UCSD-AML1 (cell line): ENCODE measurements around the gene PPFIBP2.
"Not testable (repeated sequence)": the region's sequence is repeated elsewhere in the genome, so short reads cannot be mapped to it uniquely, and the experiment has no call there.

Source experiments
- DNase-seq: peaks from one replicate; lab custom pipeline; 2025; ENCODE audit not compliant: unreplicated experiment; lab: John Stamatoyannopoulos, UW

PPFIBP2 gene

DNA sequence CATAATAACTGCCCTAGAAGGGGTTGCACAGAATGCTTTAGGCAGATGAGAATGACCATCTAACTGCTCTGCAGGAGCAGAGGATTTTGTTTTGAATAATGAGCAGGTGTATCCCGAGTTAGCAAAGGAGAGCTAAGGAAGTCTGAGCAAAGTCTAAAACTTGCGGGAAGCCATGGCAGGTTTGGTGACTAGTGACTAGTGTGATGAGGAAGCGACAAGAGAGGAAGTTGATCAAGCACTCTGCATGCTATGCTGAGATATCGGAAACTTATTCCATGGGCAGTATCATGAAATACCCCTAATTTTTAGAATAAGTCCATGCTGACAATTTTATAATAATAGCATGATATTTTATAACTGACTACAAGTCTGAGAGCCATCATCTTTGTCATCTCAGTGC is 15.6 kb upstream of the PPFIBP2 start:
- no peak for DNase-seq

DNA sequence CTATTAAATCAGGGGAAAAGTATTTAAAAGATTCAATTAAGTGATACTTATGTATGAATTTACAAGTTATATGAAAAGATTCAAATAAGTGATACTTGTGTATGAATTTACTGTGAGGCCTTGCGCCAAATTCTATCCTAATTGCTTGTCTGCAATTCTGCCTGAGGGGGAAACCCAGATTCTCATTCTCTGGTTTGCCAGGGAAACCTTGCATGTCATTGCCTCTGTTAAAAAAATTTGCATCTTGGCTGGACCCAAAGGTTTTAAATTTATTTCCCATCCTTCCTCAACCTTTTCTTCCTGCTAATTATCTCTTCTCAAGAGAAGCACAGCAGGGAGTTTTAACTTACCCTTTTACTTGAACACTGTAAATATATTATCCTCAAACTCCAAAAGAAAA is 14.7 kb upstream of the PPFIBP2 start:
- no peak for DNase-seq

DNA sequence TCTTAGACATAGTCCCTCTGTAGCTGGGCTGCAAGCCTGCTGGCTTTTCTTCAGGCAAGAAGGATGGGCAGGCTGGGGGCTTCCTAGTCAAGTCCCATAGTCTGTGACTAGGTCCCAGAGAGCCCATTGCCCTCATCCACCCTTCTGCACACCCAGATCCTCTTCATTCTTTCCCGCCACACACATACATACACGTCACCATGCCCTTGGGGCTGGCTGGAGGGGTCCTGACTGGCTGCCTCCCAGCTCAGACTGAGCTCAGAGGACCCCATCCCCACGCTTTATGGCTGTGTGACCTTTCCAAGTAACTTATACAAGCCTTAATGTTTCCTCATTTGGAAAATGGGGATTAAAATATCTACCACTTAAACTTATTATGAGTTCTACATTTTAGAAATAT is 13.5 kb upstream of the PPFIBP2 start:
- DNase-seq = no peak

DNA sequence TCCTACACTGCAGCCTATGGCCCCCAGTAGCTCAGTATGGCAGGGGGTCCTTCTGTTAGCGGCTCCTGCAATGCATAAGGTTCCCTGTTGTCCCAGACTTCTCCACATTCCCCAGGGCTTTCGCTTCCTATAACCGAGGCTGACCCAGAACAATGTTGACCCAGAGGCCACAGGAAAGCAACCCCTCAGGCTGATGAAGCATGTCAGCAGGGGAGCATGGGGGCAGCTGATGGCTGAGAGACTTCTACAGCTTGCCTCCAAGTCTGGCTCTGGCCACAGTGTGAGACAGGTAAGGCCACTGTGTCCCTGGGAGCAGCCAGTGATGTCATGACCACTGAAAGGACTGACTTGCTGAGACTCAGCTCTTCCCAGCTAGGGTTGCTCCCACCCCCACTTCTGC is 12.5 kb upstream of the PPFIBP2 start:
- no peak for DNase-seq

DNA sequence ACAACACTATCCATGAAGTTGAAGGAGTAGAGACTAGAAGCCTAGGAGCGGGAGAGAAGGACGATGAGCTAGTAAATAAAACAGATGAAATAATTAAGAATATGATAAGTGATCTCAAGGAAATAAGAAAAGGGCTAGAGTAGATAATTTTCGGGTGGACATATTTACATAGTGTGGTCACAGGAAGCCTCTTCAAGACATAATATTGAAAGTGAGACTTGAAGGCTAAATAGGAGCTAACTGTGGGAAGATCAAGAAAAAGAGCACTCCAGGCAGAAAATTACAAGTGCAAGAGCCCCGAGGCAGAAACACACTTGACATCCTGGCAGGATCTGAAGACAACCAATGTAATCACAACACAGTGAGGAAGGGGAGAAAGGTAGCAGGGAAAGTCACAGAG is 11.9 kb upstream of the PPFIBP2 start:
- DNase-seq = no peak

DNA sequence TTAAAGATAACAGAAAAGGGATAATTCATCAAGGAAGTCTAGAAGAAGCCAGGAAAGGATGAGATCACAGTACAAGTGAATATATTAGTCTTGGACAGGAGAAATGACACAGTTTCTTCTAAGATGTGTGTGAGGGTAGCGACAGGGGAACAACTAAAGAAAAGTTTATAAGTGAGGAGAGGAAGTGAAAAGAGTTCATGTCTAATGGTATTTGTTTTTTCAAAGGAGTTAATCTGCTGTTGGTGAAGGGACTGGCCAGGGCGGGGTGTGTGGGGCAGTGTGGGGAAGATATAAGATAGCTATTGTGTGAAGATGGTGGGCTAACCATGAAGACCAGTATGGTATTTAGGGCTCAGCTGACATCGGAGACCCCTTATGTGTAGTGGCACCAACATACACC is 7.6 kb upstream of the PPFIBP2 start:
- no peak for DNase-seq

DNA sequence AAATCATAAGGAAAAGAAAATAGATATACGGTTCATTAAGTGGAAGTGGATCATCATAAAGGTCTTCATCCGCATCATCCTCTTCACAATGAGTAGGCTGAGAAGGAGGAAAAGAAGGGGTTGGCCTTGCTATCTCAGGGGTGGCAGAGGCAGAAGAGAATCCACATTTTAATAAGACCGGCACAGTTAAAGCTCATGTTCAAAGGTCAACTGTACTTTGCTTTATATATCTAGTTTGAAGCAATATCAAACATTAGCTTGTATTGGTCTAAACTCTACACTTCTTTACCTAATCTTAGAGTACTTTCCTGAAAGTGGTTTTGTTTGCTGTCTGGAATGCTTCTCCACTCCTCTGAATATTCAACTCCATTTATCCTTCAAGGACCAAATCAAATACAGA is 5.7 kb upstream of the PPFIBP2 start:
- DNase-seq = no peak

DNA sequence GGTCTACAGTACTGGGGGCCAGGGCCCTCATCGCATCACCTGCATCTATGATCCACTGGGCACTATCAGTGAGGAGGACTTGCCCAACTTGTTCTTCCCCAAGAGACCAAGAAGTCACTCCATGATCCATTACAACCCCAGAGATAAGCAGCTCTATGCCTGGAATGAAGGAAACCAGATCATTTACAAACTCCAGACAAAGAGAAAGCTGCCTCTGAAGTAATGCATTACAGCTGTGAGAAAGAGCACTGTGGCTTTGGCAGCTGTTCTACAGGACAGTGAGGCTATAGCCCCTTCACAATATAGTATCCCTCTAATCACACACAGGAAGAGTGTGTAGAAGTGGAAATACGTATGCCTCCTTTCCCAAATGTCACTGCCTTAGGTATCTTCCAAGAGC is 3.8 kb upstream of the PPFIBP2 start:
- no peak for DNase-seq

DNA sequence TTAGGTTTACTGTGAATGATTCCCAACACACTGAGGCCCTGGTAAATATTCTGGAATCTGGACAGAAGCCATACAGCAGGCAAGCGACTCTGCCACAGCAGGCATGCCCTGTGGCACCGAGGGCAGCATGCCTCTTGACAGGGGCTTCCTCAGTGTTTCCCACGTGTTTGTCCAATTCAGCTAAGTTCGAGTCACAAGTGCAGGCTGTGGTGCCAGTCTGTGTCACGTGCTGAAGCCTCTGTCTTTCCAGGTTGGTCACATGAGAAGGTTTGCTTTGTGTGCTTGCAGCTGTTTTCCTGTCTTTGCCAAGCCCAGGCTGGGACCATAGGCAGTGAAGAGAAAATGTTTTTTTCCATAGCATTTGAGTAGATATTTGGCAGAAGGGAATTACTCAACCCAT is 2.4 kb upstream of the PPFIBP2 start:
- no peak for DNase-seq

DNA sequence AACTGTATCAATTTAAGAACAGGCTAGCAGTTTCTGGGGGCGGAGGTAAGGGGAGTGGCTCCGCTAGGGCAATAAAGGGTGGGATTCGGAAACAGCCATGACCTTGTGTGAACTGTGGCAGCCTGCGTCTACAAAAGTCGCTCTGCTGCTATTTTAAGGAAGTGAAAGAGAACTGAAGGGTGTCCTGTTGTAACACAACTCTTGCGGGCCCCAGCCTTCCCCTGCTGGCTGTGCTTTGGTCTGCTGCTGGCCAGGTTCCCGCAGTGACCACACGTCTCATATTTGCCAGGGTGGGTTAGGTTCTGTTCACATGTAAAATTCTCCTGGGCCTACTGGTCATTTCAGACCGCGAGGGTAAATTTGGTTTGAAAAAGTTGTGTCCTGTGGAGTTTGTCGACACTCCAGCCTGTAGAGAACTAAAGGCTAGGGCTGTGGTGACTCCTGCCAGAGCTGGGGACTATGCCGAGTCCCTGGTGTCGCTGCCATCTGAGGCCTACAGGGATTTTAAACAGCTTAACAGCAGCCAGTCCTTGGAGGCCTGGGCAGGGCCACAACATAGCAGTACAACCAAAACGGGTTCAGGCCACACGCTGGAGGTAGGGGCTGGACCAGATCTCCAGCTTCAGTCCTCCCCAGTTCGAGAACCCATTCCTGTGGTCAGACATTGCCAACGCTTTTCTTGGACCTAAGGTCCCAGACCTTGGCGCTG is 1.1 kb upstream of the PPFIBP2 start:
- peak; percentile 47 for DNase-seq

DNA sequence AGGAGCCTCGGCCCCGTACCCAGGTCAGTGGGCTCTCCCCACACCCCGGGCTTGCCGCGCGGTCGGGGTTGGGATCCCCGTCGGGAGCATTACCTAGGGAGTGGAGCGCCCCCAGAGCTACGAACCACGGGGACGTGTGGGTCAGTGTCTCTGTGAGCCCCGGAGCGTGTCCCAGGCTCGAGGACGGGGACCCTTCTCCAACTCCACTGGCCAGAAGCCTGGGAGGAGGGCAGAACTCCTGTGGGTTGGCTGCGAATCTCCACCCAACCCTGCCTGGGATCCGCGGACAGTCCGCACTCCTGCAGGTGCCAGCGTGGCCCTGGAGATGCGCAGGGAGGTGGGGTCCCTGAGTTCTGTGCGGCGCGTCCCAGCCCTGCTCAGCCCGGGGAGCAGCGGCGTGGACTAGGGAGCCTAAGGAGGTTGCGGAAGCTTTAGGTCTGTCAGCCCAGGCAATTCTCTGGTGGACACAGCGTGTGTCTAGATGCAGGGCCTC is 346 bp downstream of the PPFIBP2 start:
- no peak for DNase-seq

DNA sequence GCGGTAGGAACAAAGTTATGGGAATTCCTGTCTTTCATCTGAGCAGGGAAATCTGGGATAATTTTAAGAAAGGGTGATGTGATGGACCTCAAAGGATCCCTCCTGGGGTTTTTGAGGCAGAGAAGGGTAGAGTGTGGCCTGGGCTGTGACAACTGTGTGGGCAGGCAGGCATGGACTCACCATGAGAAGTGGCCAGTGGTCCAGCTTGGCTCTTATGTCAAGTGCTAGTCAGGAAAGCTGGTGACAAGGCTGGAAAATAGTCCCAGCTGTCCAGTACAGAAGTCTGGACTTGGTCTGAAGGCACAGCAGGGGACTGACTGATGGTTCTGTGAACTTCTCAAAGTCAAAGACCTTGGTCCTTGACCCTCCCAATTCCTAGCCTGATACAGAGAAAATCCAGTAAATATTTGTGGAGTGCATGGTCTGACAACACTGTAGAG is 1.7 kb downstream of the PPFIBP2 start:
- DNase-seq = no peak

DNA sequence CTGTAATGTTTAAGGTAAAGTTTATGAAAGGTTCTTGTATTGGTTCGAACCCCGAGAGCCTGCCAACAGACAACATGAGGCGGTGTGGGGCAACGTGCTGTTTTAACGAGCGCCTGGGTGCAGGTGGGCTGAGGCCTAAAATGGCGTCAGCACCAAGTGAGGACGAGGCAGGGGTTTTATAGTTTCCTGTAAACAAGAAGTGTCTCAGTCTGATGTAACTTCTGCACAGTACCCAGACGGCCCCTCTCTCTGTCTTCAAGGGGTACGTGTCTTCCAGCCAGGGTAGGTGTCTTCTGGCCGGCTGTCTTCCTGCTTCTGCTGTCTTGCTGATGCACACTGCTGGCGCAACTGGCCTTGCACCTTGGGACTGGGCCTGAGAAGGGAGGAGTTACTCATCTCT is 2.7 kb downstream of the PPFIBP2 start:
- no peak for DNase-seq

DNA sequence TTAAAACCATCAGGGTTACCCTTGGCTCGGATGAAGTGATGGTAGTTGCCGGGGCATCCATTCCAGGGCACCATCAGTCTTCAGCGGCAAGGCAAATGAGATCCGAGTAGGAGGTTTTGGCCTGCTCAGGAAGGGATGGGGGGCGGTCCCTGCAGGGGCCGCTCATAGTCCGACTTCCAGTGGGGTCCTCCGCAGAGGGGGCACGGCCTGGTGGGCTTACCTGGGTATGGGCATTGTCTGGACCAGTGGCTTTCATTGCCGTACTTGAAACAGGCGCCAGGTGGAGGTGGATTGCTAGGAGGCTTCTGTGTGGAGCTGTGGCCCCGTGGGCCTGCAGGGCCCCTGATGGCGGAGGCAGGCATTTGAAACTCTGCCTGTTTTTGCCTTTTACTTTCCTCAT is 3.9 kb downstream of the PPFIBP2 start:
- DNase-seq = not testable (repeated sequence)

DNA sequence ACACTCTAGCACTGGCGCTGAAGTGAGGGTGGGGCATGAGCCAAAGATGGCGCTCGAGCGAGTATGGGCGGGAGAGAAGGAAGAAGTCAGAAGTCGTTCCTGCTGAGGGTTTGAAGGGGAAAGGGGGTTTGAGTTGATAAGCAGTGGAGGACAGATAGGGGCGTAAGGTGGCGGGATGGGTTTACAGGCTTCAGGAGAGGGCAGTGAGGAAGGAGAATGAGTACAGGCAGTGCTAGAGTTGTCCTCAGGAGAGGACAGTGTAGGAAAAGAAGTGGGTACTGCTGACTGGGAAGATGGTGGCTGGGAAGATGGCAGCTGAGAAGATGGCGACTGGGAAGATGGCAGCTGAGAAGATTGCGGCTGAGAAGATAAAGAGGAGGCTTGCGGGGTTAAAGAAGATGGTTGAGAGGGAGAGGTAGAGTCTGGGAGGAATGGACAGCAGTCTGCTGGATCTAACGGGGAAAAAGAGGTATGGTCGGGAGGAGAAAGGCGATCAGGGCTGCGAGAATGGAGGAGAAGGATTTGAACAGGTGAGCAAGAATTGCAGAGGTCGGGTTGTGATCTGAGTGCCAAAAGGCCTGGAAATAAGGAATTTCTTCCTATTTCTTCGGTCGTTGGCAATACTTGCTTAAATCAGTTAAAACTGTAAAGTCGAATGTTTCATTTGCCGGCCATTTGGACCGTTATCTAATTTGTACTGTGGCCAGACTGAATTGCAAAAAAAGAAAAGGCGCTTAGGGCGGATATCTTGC is 5.2 kb downstream of the PPFIBP2 start:
- no peak for DNase-seq

DNA sequence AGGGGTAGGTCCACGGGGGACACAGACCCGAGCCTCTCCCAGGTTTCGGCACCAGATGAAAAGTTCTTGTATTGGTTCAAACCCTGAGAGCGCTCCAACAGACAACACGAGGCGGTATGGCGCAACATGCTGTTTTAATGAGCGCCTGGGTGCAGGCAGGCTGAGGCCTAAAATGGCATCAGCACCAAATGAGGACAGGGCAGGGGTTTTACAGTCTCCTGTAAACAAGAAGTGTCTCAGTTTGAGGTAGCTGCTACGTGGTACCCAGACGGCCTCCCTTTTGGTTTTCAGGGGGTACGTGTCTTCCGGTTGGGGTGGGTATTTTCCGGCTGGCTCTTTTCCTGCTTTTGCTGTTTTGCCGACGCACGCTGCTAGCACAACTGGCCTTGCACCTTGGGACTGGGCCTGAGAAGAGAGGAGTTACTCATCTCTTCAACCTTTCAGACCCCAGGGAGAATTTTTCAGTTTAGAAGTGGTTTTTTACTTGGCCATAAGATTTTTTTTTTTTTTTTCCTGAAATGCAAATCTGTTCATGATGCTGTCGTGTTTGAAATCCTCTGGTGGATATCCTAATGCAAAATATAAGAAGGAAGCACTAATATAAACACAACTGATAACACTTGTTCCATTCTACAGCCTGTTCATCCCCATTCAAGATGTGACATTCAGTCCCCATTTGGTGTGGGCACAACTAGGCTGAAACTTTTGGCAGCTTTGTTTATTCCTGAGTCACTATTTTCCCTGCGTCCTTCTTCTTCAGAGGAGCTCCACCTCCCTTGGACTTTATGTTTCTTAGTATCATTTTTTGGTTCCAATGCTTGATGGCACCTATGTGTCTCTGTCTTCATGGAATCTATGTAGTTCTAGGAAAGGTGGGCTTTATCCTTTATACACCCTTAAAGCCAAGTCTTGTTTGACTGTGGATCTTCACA is 6.5 kb downstream of the PPFIBP2 start:
- DNase-seq = no peak

DNA sequence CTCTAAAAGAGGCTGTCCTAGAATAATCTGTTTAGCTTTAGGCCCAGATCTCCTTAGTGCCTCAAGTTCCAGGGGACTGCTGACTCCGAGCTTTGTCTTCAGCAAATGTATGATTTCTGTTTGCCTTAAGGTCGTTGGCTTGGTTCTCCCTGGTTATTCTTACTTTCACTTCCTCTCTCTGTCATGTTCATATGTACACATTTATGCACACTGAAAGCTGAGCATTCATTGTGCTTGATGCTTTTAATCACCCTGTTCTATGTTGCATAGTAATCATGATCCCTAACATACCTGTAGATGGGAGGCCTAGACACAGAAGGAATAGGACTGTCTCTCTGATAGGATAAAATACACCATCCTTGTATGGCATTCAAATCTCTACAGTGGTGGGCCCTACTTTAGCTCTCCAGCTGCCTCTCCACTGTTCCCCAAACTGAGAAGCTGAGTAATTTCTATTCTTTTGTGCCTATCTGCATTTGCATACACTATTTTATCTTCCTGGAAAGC is 7.2 kb downstream of the PPFIBP2 start:
- DNase-seq = no peak

DNA sequence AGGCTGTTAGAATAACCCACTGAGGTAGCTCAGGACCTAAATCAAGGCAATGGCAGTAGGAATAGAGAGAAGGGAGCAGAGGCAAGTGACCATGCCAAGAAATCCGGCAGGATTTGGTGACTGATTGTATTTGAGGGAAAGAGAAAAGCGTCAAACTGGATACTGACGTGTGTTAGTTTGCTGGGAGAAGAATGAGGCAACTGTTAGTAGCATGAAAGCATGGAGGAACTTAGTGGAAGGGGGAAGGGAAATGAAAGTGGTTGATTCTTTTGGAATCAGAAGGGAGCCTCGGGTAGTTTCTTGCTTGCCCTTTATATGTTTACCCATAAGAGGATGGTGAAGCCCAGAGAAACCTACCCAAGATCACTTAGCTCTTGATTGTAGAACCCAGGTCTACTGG is 8.3 kb downstream of the PPFIBP2 start:
- DNase-seq = no peak

DNA sequence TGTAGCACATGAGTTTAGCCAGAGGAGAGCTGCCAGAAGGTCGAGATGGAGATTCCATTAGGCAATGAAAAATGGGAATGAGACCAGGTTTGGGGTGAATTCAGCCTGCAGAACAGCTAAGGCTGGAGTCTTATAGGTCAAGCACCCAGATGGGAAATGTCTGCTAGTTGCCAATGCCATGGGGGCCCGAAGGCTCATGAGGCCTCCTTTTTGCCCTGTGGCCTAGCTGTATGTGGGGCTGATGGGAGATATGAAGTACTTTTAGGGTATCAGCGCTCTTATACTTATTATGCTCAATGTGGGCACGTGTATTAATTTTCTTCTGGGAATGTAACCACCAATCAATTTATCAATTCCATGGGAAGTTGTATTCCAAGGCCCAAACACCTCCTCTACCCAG is 8.7 kb downstream of the PPFIBP2 start:
- DNase-seq = no peak

DNA sequence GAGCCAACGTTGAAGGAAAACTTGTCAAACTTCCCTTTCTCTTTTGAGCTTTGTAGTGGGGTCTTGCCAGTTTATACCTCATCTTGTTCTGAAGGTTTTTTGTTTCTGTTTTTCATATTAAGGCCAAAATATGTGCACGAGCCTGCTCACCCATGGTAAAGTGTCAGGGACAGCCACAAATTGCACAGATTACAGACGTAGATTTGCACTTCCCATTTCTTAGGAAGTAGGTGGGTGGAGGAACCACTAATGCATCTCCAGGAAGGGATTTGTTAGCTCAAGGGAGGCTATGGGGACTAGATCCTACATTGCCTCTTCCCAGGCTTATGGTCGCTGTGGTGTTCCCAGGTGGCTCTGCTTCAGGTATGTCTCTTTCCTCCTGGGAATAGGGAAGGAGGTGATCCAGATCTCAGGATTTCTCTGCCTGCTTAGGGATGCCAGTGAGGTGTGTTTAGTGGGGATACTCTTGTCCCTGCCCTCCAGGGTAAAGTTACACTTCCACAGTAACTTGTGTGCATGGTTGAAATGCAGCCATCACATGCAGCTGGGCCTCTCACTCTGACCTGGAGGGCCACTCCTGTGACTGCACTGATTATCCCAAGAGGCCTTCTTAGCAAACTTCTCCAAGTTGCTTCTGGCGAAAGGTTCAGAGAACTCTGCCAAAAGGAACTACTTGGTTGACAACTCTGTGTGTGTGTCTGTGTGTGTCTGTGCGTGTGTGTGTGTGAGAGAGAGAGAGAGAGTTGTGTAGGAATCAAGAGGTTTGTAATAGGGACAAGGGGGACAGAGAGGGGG is 9.8 kb downstream of the PPFIBP2 start:
- DNase-seq = no peak
